Measurements from ENCODE around the gene FLOT1. TPM values are rescaled to one million over a fixed set of nuclear protein-coding genes. Genes with fewer than 3 reads are reported as not detected.
"Not testable (repeated sequence)": the region's sequence is repeated elsewhere in the genome, so short reads cannot be mapped to it uniquely, and the experiment has no call there.

FLOT1 gene
- total RNA-seq, 1 donor from 2014 or later, result 120 TPM

GRCh38 chr6:30767158-30767943, 24.9 kb upstream of the FLOT1 start:
- no peak for DNase-seq (ENCODE audit: extremely low read depth, low read depth, low spot score)

- no peak for DNase-seq (ENCODE audit: extremely low read depth, low read depth, low spot score)
Measured at GRCh38 chr6:30766461-30767157, 24.1 kb upstream of the FLOT1 start.

GRCh38 chr6:30765495-30765894, 23.0 kb upstream of the FLOT1 start:
- DNase-seq (ENCODE audit: extremely low read depth, low read depth, low spot score), result not testable (repeated sequence)

- DNase-seq (ENCODE audit: extremely low read depth, low read depth, low spot score), result not testable (repeated sequence)
Measured at GRCh38 chr6:30764490-30765043, 22.1 kb upstream of the FLOT1 start.

- DNase-seq (ENCODE audit: extremely low read depth, low read depth, low spot score), result no peak
Measured at GRCh38 chr6:30763618-30764489, 21.4 kb upstream of the FLOT1 start.

GRCh38 chr6:30763155-30763617, 20.7 kb upstream of the FLOT1 start:
- no peak for DNase-seq (ENCODE audit: extremely low read depth, low read depth, low spot score)

GRCh38 chr6:30761791-30762429, 19.4 kb upstream of the FLOT1 start:
- no peak for DNase-seq (ENCODE audit: extremely low read depth, low read depth, low spot score)

GRCh38 chr6:30760549-30760948, 18.1 kb upstream of the FLOT1 start:
- DNase-seq (ENCODE audit: extremely low read depth, low read depth, low spot score), result no peak

- no peak for DNase-seq (ENCODE audit: extremely low read depth, low read depth, low spot score)
Measured at GRCh38 chr6:30759575-30760239, 17.2 kb upstream of the FLOT1 start.

- no peak for DNase-seq (ENCODE audit: extremely low read depth, low read depth, low spot score)
Measured at GRCh38 chr6:30757261-30757904, 14.9 kb upstream of the FLOT1 start.

- not testable (repeated sequence) for DNase-seq (ENCODE audit: extremely low read depth, low read depth, low spot score)
Measured at GRCh38 chr6:30756405-30757003, 14.0 kb upstream of the FLOT1 start.

- DNase-seq (ENCODE audit: extremely low read depth, low read depth, low spot score), result no peak
Measured at GRCh38 chr6:30754631-30755030, 12.1 kb upstream of the FLOT1 start.

- no peak for DNase-seq (ENCODE audit: extremely low read depth, low read depth, low spot score)
Measured at GRCh38 chr6:30752157-30752927, 9.9 kb upstream of the FLOT1 start.

- no peak for DNase-seq (ENCODE audit: extremely low read depth, low read depth, low spot score)
Measured at GRCh38 chr6:30750379-30750668, 7.8 kb upstream of the FLOT1 start.

- no peak for DNase-seq (ENCODE audit: extremely low read depth, low read depth, low spot score)
Measured at GRCh38 chr6:30749554-30750378, 7.3 kb upstream of the FLOT1 start.

- DNase-seq (ENCODE audit: extremely low read depth, low read depth, low spot score), result no peak
Measured at GRCh38 chr6:30748851-30749540, 6.5 kb upstream of the FLOT1 start.
